ENCODE results near the gene RAMP3. TPM values are rescaled to one million over a fixed set of nuclear protein-coding genes. Genes with fewer than 3 reads are reported as not detected.
A peak's percentile ranks its signal among the peaks of the same experiment; 100 is the strongest.

The RAMP3 gene
- total and polyA plus RNA-seq, 9 of the 15 experiments (the other 6 are each of a cell fraction or from before 2014, with no cell fraction given): not detected

GRCh38 chr7:45147858-45148652, 9.5 kb upstream of the RAMP3 start:
- FAIRE-seq: peak; percentile 35
- H3K4me3 ChIP-seq: no peak overlapping the region
- intact Hi-C loops (cut with micrococcal nuclease): no loop called here
- H3K9me3 ChIP-seq (replicated peaks; ENCODE audit: control insufficient read depth, insufficient read depth, low read depth, low read length): no peaks in the 10 kb centered on the region
- H3K9me1 ChIP-seq (ENCODE audit: control insufficient read depth, insufficient read depth, low read length): no peaks in the 10 kb centered on the region
- in situ Hi-C loops (cut with MboI): no loop called here
- H3K27me3 ChIP-seq (ENCODE audit: control insufficient read depth in 2 of 2, insufficient read depth in 2 of 2, low read length in 2 of 2): peaks cover 10 to 38% of the 10 kb centered on the region in 2 experiments
- peaks cover 0 to 12% of the 10 kb centered on the region in 2 experiments; a peak in 2 of 5 replicates for H3K4me1 ChIP-seq (replicated peaks in 1 of 2; ENCODE audit: control insufficient read depth in 2 of 2, insufficient read depth in 2 of 2, low read length in 2 of 2)
- CTCF ChIA-PET (ENCODE audit: low intra/inter-chr PET ratio): no interaction called here
- H3K4me2 ChIP-seq (ENCODE audit: insufficient read depth, low read length): no peak overlapping the region
- BruUV-seq (replicated peaks): no TSS peak
- H3K9ac ChIP-seq (ENCODE audit: insufficient read depth in 1 of 2, low read depth in 2 of 2, low read length in 2 of 2): peak overlapping the region in 1 of 2 experiments; percentile 72; a peak in 2 of 4 replicates
- H2AFZ ChIP-seq (ENCODE audit: low read depth, low read length): peak overlapping the region; percentile 57
- POLR2A ChIA-PET: interaction anchor here (0.6 kb wide), 2 partner anchors 174 to 1322 kb away, joined by 3 to 4 read pairs; no protein-coding TSS in a partner anchor
- H3K79me2 ChIP-seq (ENCODE audit: control insufficient read depth, insufficient read depth, low read length): no peaks in the 10 kb centered on the region
- 15% methylated on average over 32 of the region's 32 CpGs for WGBS (ENCODE audit: insufficient coverage, low coverage, missing lambda C conversion rate)
- H3K27ac ChIP-seq (ENCODE audit: extremely low read depth, low read depth, low read length): no peak overlapping the region
- peak; percentile 91 for TF ChIP-seq ZFP36 (IDR thresholded peaks at IDR 0.05; ENCODE audit: low read depth, low read length, partially characterized antibody)
- no peak for TF ChIP-seq ZNF384 (IDR thresholded peaks at IDR 0.05; ENCODE audit: low read depth, low read length)
- TF ChIP-seq SREBF1 (IDR thresholded peaks at IDR 0.05; ENCODE audit: borderline replicate concordance, low read depth, low read length): no peak
- no peak for TF ChIP-seq CREB1 (IDR thresholded peaks at IDR 0.05)
- TF ChIP-seq CREB1 (CRISPR knock-in tag; IDR thresholded peaks at IDR 0.05): no peak
- 0 out of 2 replicates have a peak, but pooled peaks cover 3% of the 10 kb centered on the region for H4K20me1 ChIP-seq (replicated peaks; ENCODE audit: control insufficient read depth, insufficient read depth, low read length)
- H3K36me3 ChIP-seq (ENCODE audit: control insufficient read depth, insufficient read depth, low read length): no peaks in the 10 kb centered on the region
- ATAC-seq: peak; percentile 47
- DNase-seq (ENCODE audit: extremely low read depth in 1 of 4, low spot score in 3 of 4): no peak
